T-cell (primary cell): ENCODE results near the gene RIPK3. TPM values are rescaled to one million over a fixed set of nuclear protein-coding genes. Genes with fewer than 3 reads are reported as not detected.

ENCODE experiments used
- ATAC-seq, 4 experiments: fragments of 200-7000 bp in 3 of 4; fragments of 150-1000 bp in 1 of 4; cut with Tn5 transposase; replicated peaks in 1 of 4; 1 replicate in 3 of 4; 2 replicates in 1 of 4; pipeline ENCODE4 v1.10.0; 2021; ENCODE audit warnings: moderate library complexity in 3 of 4, mild to moderate bottlenecking in 2 of 4, moderate number of reproducible peaks in 1 of 4
- CTCF ChIA-PET, 2 donors: fragments of 300-600 bp; sonication (Branson Sonifier 250); formaldehyde crosslinking; loops; one replicate each; lab custom pipeline; 2022; ENCODE audit warnings: antibody characterized with exemption in 2 of 2; lab: Charles Lee
- POLR2A ChIA-PET, 2 donors: fragments of 300-600 bp; sonication (Branson Sonifier 250); formaldehyde crosslinking; loops; one replicate each; lab custom pipeline; 2022; ENCODE audit warnings: antibody characterized with exemption in 2 of 2; lab: Charles Lee
- DNase-seq, 35 experiments: peaks; one replicate each; pipeline versions ENCODE4 v3.0.0 to v3.0.0-alpha.2; 2013 to 2023
- H3K27ac ChIP-seq: one replicate; pipeline ENCODE4 v1.5.1; 2013; ENCODE audit warnings: low read length
- H3K27me3 ChIP-seq, 2 experiments: replicated peaks in 1 of 2; 1 replicate in 1 of 2; 2 replicates in 1 of 2; pipeline versions ENCODE4 v1.6.1 to v1.7.0; 2013; ENCODE audit warnings: low read length in 1 of 2, mixed read lengths in 1 of 2; ENCODE audit not compliant: control insufficient read depth in 2 of 2, insufficient read depth in 2 of 2; ENCODE audit errors: extremely low read depth in 1 of 2
- H3K36me3 ChIP-seq, 2 donors: 1 replicate in 1 of 2; 2 replicates in 1 of 2; pipeline versions ENCODE4 v1.6.1 to v1.7.0; 2013; ENCODE audit warnings: low read length in 1 of 2; ENCODE audit not compliant: control insufficient read depth in 2 of 2, insufficient read depth in 1 of 2; ENCODE audit errors: extremely low read depth in 1 of 2
- H3K4me1 ChIP-seq, 2 experiments: 1 replicate in 1 of 2; 2 replicates in 1 of 2; pipeline versions ENCODE4 v1.6.1 to v1.7.0; 2013; ENCODE audit warnings: low read length in 2 of 2, mixed read lengths in 1 of 2; ENCODE audit not compliant: insufficient read depth in 2 of 2, control insufficient read depth in 1 of 2; ENCODE audit errors: extremely low read depth in 1 of 2
- H3K4me3 ChIP-seq, 2 donors: 1 replicate in 1 of 2; 2 replicates in 1 of 2; pipeline versions ENCODE4 v1.5.1 to v1.7.0; 2013; ENCODE audit warnings: mild to moderate bottlenecking in 2 of 2, low read length in 1 of 2, moderate library complexity in 1 of 2; ENCODE audit not compliant: control insufficient read depth in 1 of 2; ENCODE audit errors: extremely low read depth in 1 of 2
- H3K9me3 ChIP-seq: 2 replicates; pipeline ENCODE4 v1.7.0; 2013
- H3K27ac Mint-ChIP-seq, 2 donors: one replicate each; pipeline ENCODE4 v1.8.0; 2020 to 2021; ENCODE audit warnings: mild to moderate bottlenecking in 2 of 2, mixed read lengths in 2 of 2
- H3K27me3 Mint-ChIP-seq, 2 donors: one replicate each; pipeline ENCODE4 v1.8.0; 2021 to 2022; ENCODE audit warnings: mixed read lengths in 2 of 2
- H3K36me3 Mint-ChIP-seq: one replicate; pipeline ENCODE4 v1.8.0; 2021; ENCODE audit warnings: mixed read lengths
- H3K4me1 Mint-ChIP-seq, 3 donors: one replicate each; pipeline ENCODE4 v1.8.0; 2020 to 2022; ENCODE audit warnings: mixed read lengths in 3 of 3, mild to moderate bottlenecking in 1 of 3
- H3K4me3 Mint-ChIP-seq, 3 donors: one replicate each; pipeline ENCODE4 v1.8.0; 2020 to 2022; ENCODE audit warnings: mild to moderate bottlenecking in 3 of 3, mixed read lengths in 3 of 3, moderate library complexity in 3 of 3
- H3K9me3 Mint-ChIP-seq, 3 donors: one replicate each; pipeline ENCODE4 v1.8.0; 2020 to 2022; ENCODE audit warnings: mixed read lengths in 3 of 3
- WGBS: methylation state at CpG from one replicate; pipeline ENCODE4 v1.1.5; 2013; ENCODE audit warnings: missing lambda C conversion rate; ENCODE audit not compliant: insufficient coverage; 5-methylcytosine and 5-hydroxymethylcytosine counted together
- total RNA-seq, 35 experiments: library from RNA in 6 of 35; stranded (reverse) in 6 of 35; fragments of 120-200 nt in 1 of 35; gene quantifications; one replicate each; pipeline versions ENCODE4 v1.2.1 to v1.2.4 and lab custom pipeline; 2013 to 2026

RIPK3 gene
- total RNA-seq, 5 donors from 2014 or later (not counting 1 experiment from before 2014, with no cell fraction given) = 26.2 to 68.3 (median 59.2) TPM

GRCh38 chr14:24366721-24367513 lies 27.1 kb upstream of the RIPK3 start:
- CTCF ChIA-PET = interaction anchor here in 1 of 2 donors (0.7 to 1.4 kb wide), 3 partner anchors 63 to 744 kb away, joined by 3 to 7 read pairs (median 3); partner anchors contain the start of gene KHNYN
- H3K27ac Mint-ChIP-seq = no peak overlapping the region

GRCh38 chr14:24366413-24366720 lies 26.6 kb upstream of the RIPK3 start:
- Mint-ChIP-seq H3K9me3 (no peaks in the 10 kb centered on the region), H3K4me3 (peak overlapping the region in 2 of 3 donors; percentile 21 to 79), H3K4me1 (peaks cover 29 to 35% (median 35%) of the 10 kb centered on the region in 3 donors), H3K36me3 (no peaks in the 10 kb centered on the region), H3K27me3 (peaks cover 43 to 50% of the 10 kb centered on the region in 2 donors), H3K27ac (no peak overlapping the region)
- H3K9me3 ChIP-seq = no peaks in the 10 kb centered on the region
- H3K4me1 ChIP-seq = peaks cover 4 to 36% of the 10 kb centered on the region in 2 experiments
- H3K36me3 ChIP-seq = no peaks in the 10 kb centered on the region
- ATAC-seq (peak in 3 of 4 experiments; percentile 2 to 25 (median 24)), DNase-seq (peak in 2 of 35 experiments; percentile 4 to 7)
- peaks cover 0 to 63% of the 10 kb centered on the region in 2 experiments for H3K27me3 ChIP-seq
- POLR2A ChIA-PET = interaction anchor here in 1 of 2 donors (0.6 kb wide), 1 partner anchor 1045 kb away, joined by 3 read pairs; the partner anchor contains the start of gene PABPN1
- H3K4me3 ChIP-seq = peak overlapping the region; percentile 17 to 71
- no peak overlapping the region for H3K27ac ChIP-seq
- WGBS = 5% methylated on average over 6 of the region's 16 CpGs
- CTCF ChIA-PET = interaction anchor here in 1 of 2 donors (0.6 to 1.4 kb wide), 5 partner anchors 14 to 743 kb away, joined by 3 to 7 read pairs (median 3); partner anchors contain the start of gene KHNYN

More at GRCh38 chr14:24366721-24367513, 27.1 kb upstream of the RIPK3 start:
- DNase-seq = peak in 9 of 35 experiments; percentile 2 to 36 (median 14)
- peaks cover 29 to 35% (median 35%) of the 10 kb centered on the region in 3 donors for H3K4me1 Mint-ChIP-seq
- ATAC-seq = peak in 3 of 4 experiments; percentile 17 to 36 (median 25)
- no peaks in the 10 kb centered on the region for H3K36me3 Mint-ChIP-seq
- Histone ChIP-seq H3K9me3 (no peaks in the 10 kb centered on the region), H3K36me3 (no peaks in the 10 kb centered on the region), H3K4me1 (peaks cover 4 to 36% of the 10 kb centered on the region in 2 experiments), H3K27me3 (peaks cover 0 to 63% of the 10 kb centered on the region in 2 experiments), H3K27ac (no peak overlapping the region), H3K4me3 (peak overlapping the region; percentile 17 to 71)
- peak overlapping the region; percentile 65 to 79 (median 66) for H3K4me3 Mint-ChIP-seq
- POLR2A ChIA-PET = interaction anchor here in 1 of 2 donors (0.6 kb wide), 1 partner anchor 1046 kb away, joined by 3 read pairs; the partner anchor contains the start of gene PABPN1
- H3K27me3 Mint-ChIP-seq = peaks cover 38 to 45% of the 10 kb centered on the region in 2 donors
- no peaks in the 10 kb centered on the region for H3K9me3 Mint-ChIP-seq
- 29% methylated on average over 7 of the region's 40 CpGs for WGBS

- H3K4me3 ChIP-seq = peak overlapping the region in 1 of 2 donors; percentile 71
- Mint-ChIP-seq H3K9me3 (no peaks in the 10 kb centered on the region), H3K4me3 (peak overlapping the region; percentile 62 to 79 (median 65)), H3K4me1 (peaks cover 29 to 35% (median 35%) of the 10 kb centered on the region in 3 donors), H3K27me3 (peaks cover 43 to 51% of the 10 kb centered on the region in 2 donors), H3K27ac (peak overlapping the region in 1 of 2 donors; percentile 49), H3K36me3 (no peaks in the 10 kb centered on the region)
- H3K36me3 ChIP-seq = no peaks in the 10 kb centered on the region
- POLR2A ChIA-PET = no interaction called here
- CTCF ChIA-PET = interaction anchor here in 1 of 2 donors (0.6 to 1.4 kb wide), 5 partner anchors 14 to 71 kb away, joined by 3 to 7 read pairs (median 3); partner anchors contain the start of gene KHNYN
- no peak overlapping the region for H3K27ac ChIP-seq
- H3K9me3 ChIP-seq = no peaks in the 10 kb centered on the region
- H3K4me1 ChIP-seq = peaks cover 4 to 36% of the 10 kb centered on the region in 2 experiments
- ATAC-seq (peak; percentile 72 to 74 (median 73)), DNase-seq (peak in 31 of 35 experiments; percentile 23 to 74 (median 42))
- WGBS = 14% methylated on average over 18 of the region's 28 CpGs
- peaks cover 0 to 63% of the 10 kb centered on the region in 2 experiments for H3K27me3 ChIP-seq
Measured at GRCh38 chr14:24365600-24366412, 26.0 kb upstream of the RIPK3 start.

- Histone ChIP-seq H3K9me3 (no peaks in the 10 kb centered on the region), H3K27ac (no peak overlapping the region), H3K4me3 (no peak overlapping the region), H3K36me3 (no peaks in the 10 kb centered on the region), H3K4me1 (peaks cover 4 to 36% of the 10 kb centered on the region in 2 experiments), H3K27me3 (peaks cover 0 to 57% of the 10 kb centered on the region in 2 experiments)
- Mint-ChIP-seq H3K4me3 (no peak overlapping the region), H3K36me3 (peaks cover 6% of the 10 kb centered on the region), H3K27me3 (peaks cover 44 to 55% of the 10 kb centered on the region in 2 donors), H3K4me1 (peaks cover 29 to 35% (median 35%) of the 10 kb centered on the region in 3 donors), H3K27ac (no peak overlapping the region), H3K9me3 (peaks cover 0 to under 1% (median 0%) of the 10 kb centered on the region in 3 donors)
- ATAC-seq (no peak), DNase-seq (no peak)
- ChIA-PET CTCF (interaction anchor here in 1 of 2 donors (1.0 kb wide), 1 partner anchor 72 kb away, joined by 5 read pairs; no protein-coding TSS in a partner anchor), POLR2A (no interaction called here)
- 80% methylated on average over 1 of the region's 1 CpG for WGBS
Measured at GRCh38 chr14:24364841-24365240, 25.1 kb upstream of the RIPK3 start.

- peaks cover 43 to 49% of the 10 kb centered on the region in 2 donors for H3K27me3 Mint-ChIP-seq
- DNase-seq (no peak), ATAC-seq (no peak)
- Histone ChIP-seq H3K27ac (no peak overlapping the region), H3K36me3 (no peaks in the 10 kb centered on the region), H3K4me1 (peaks cover 4 to 30% of the 10 kb centered on the region in 2 experiments), H3K9me3 (no peaks in the 10 kb centered on the region), H3K27me3 (peaks cover 0 to 45% of the 10 kb centered on the region in 2 experiments), H3K4me3 (no peak overlapping the region)
- ChIA-PET POLR2A (no interaction called here), CTCF (interaction anchor here (0.7 kb wide), 4 partner anchors 25 to 481 kb away, joined by 3 to 6 read pairs (median 3); no protein-coding TSS in a partner anchor)
- no peak overlapping the region for H3K4me3 Mint-ChIP-seq
- H3K9me3 Mint-ChIP-seq = peaks cover 0 to 2% (median 0%) of the 10 kb centered on the region in 3 donors
- H3K27ac Mint-ChIP-seq = peak overlapping the region in 1 of 2 donors; percentile 15
- WGBS = no CpG with 5 or more reads among the region's 5 CpGs
- H3K4me1 Mint-ChIP-seq = peaks cover 24 to 29% (median 28%) of the 10 kb centered on the region in 3 donors
- H3K36me3 Mint-ChIP-seq = peaks cover 6% of the 10 kb centered on the region
Measured at GRCh38 chr14:24363401-24363800, 23.6 kb upstream of the RIPK3 start.
